Stomach (tissue), 4 donors: ENCODE results near the gene MOB2.

Experiments
- EP300 ChIP-seq: sonication (generic); formaldehyde crosslinking; IDR thresholded peaks from one replicate; pipeline ENCODE4 v1.6.1; 2017; ENCODE audit warnings: antibody characterized with exemption
- TF ChIP-seq, protein P1 (sequence below), 7 experiments: fragments of 450-650 bp in 4 of 7; fragments of 200-600 bp in 3 of 7; sonication (generic) in 3 of 7; IDR thresholded peaks; one replicate each; pipeline ENCODE4 v1.5.1; 2016 to 2019; ENCODE audit warnings: antibody characterized with exemption in 7 of 7, control low read depth in 2 of 7, mild to moderate bottlenecking in 1 of 7

DNA sequence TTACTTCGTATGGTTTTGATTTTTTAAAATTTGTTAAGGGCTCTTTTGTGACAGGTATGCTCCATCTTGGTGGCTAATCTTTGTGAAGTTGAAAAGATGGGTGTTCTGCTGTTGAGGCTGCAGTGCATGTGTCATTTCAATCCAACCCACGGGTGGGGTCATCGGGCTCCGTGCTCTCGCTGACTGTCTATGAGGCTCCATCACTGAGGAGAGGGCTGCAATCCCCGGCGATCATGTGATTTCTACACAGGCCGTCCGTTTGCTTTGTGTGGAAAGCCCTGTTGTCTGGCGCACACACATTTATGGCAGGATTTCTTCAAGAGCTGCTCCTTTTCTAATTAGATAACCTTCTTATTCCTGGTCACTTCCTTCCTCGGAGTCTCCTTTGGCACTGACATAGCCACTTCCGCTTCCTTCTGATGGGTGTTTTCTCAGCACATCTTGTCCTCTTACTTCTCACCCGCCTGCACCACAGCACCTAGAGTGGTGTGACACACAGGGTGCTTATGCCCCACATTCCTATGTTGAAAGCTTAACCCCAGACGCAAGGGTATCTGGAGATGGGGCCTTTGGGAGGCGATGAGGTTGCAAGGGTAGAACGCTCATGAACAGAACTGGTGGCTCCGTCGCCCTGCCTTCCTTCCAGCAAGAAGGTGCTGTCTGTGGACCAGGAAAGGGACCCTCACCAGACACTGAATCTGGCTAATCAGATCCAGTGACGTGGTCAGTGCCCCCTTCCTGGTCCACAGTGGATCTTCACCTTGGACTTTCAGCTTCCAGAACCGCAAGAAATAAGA is 9.4 kb downstream of the MOB2 start:
- TF ChIP-seq EP300, result no peak
- TF ChIP-seq, protein P1, sequence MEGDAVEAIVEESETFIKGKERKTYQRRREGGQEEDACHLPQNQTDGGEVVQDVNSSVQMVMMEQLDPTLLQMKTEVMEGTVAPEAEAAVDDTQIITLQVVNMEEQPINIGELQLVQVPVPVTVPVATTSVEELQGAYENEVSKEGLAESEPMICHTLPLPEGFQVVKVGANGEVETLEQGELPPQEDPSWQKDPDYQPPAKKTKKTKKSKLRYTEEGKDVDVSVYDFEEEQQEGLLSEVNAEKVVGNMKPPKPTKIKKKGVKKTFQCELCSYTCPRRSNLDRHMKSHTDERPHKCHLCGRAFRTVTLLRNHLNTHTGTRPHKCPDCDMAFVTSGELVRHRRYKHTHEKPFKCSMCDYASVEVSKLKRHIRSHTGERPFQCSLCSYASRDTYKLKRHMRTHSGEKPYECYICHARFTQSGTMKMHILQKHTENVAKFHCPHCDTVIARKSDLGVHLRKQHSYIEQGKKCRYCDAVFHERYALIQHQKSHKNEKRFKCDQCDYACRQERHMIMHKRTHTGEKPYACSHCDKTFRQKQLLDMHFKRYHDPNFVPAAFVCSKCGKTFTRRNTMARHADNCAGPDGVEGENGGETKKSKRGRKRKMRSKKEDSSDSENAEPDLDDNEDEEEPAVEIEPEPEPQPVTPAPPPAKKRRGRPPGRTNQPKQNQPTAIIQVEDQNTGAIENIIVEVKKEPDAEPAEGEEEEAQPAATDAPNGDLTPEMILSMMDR (IDR thresholded peaks at IDR 0.05), result no peak
